K562 (cell line): ENCODE measurements around the gene HLA-B. TPM values are rescaled to one million over a fixed set of nuclear protein-coding genes. Genes with fewer than 3 reads are reported as not detected.

Experiments used
- ATAC-seq: fragments of 200-7000 bp; cut with Tn5 transposase; 3 replicates; pipeline ENCODE4 v1.9.1; 2020; ENCODE audit warnings: moderate library complexity
- BruUV-seq: library from RNA; stranded (reverse); fragments of 400-500 nt; replicated peaks from 2 replicates; lab custom pipeline; 2021; lab: Mats Ljungman, UMichigan
- CTCF ChIA-PET: fragments of 300-600 bp; formaldehyde crosslinking; extraction: SDS; loops from one replicate; lab custom pipeline; 2021; ENCODE audit warnings: low intra/inter-chr PET ratio; lab: Yijun Ruan, JAX
- POLR2A ChIA-PET: fragments of 300-600, 350-650 bp; sonication (Branson Sonifier 250); formaldehyde crosslinking; extraction: SDS; loops from one replicate; lab custom pipeline; 2021; ENCODE audit warnings: antibody characterized with exemption, inconsistent platforms; lab: Yijun Ruan, JAX
- DNase-seq, 4 experiments: peaks; one replicate each; pipeline versions ENCODE4 v3.0.0 to v3.0.0-alpha.2; 2011 to 2018; ENCODE audit warnings: low spot score in 3 of 4, mixed read lengths in 3 of 4; ENCODE audit errors: extremely low read depth in 1 of 4
- FAIRE-seq: peaks from 2 replicates; lab custom pipeline; 2011; peaks lifted over from hg19 to GRCh38; lab: Jason Lieb, UNC
- H2AFZ ChIP-seq: 2 replicates; pipeline ENCODE4 v1.6.0; 2011; ENCODE audit warnings: low read depth, low read length, control low read depth, inconsistent platforms
- H3K27ac ChIP-seq: fragments of 200-600 bp; 3 replicates; pipeline ENCODE4 v1.8.0; 2011; ENCODE audit warnings: low read depth, mild to moderate bottlenecking, control low read depth, inconsistent platforms, low read length, moderate library complexity, mixed read lengths; ENCODE audit errors: extremely low read depth
- H3K27me3 ChIP-seq, 2 experiments: fragments of 300-600 bp in 1 of 2; 2 replicates in 1 of 2; 3 replicates in 1 of 2; pipeline versions ENCODE4 v1.6.0 to v1.8.0; 2011; ENCODE audit warnings: inconsistent platforms in 2 of 2, low read length in 2 of 2, mild to moderate bottlenecking in 1 of 2, mixed read lengths in 1 of 2, moderate library complexity in 1 of 2; ENCODE audit not compliant: control insufficient read depth in 2 of 2, insufficient read depth in 2 of 2
- H3K36me3 ChIP-seq: fragments of 300-600 bp; 3 replicates; pipeline ENCODE4 v1.8.0; 2011; ENCODE audit warnings: mild to moderate bottlenecking, low read length, inconsistent platforms; ENCODE audit not compliant: control insufficient read depth, insufficient read depth
- H3K4me1 ChIP-seq, 2 experiments: fragments of 200-600 bp in 1 of 2; replicated peaks in 1 of 2; 2 replicates in 1 of 2; 3 replicates in 1 of 2; pipeline versions ENCODE4 v1.5.1 to v1.8.0; 2011; ENCODE audit warnings: inconsistent platforms in 2 of 2, low read length in 2 of 2, mild to moderate bottlenecking in 1 of 2, mixed read lengths in 1 of 2, moderate library complexity in 1 of 2; ENCODE audit not compliant: control insufficient read depth in 2 of 2, insufficient read depth in 2 of 2
- H3K4me2 ChIP-seq: 2 replicates; pipeline ENCODE4 v1.6.1; 2011; ENCODE audit warnings: low read length, control low read depth, inconsistent platforms, mixed read lengths; ENCODE audit not compliant: insufficient read depth
- H3K4me3 ChIP-seq: fragments of 200-600 bp; sonication (generic), shearing (Covaris generic); 2 replicates; pipeline ENCODE4 v1.5.1; 2016; ENCODE audit warnings: control low read depth, inconsistent platforms
- H3K79me2 ChIP-seq: fragments of 200-600 bp; 3 replicates; pipeline ENCODE4 v1.8.0; 2011; ENCODE audit warnings: low read length, inconsistent platforms; ENCODE audit not compliant: control insufficient read depth, insufficient read depth
- H3K9ac ChIP-seq, 2 experiments: 2 replicates each; pipeline versions ENCODE4 v1.6.0 to v1.6.1; 2011; ENCODE audit warnings: low read depth in 2 of 2, low read length in 2 of 2, control low read depth in 1 of 2, inconsistent platforms in 1 of 2, mild to moderate bottlenecking in 1 of 2, mixed read lengths in 1 of 2; ENCODE audit not compliant: insufficient read depth in 1 of 2
- H3K9me1 ChIP-seq: one replicate; pipeline ENCODE4 v1.6.0; 2011; ENCODE audit warnings: inconsistent platforms, mild to moderate bottlenecking, low read length, moderate library complexity; ENCODE audit not compliant: control insufficient read depth, insufficient read depth
- H3K9me3 ChIP-seq: replicated peaks from 2 replicates; pipeline ENCODE4 v1.5.1; 2011; ENCODE audit warnings: low read depth, low read length, inconsistent platforms; ENCODE audit not compliant: control insufficient read depth, insufficient read depth
- H4K20me1 ChIP-seq: replicated peaks from 2 replicates; pipeline ENCODE4 v1.6.1; 2011; ENCODE audit warnings: low read length, inconsistent platforms, mixed read lengths; ENCODE audit not compliant: control insufficient read depth, insufficient read depth
- BRD4 ChIP-seq: fragments of 200-600 bp; sonication (generic); IDR thresholded peaks from 2 replicates; pipeline ENCODE4 v1.6.1; 2017; ENCODE audit warnings: inconsistent platforms
- CTCF ChIP-seq, 3 experiments: IDR thresholded peaks in 2 of 3; conservative IDR thresholded peaks in 1 of 3; 2 replicates each; pipeline ENCODE4 v1.5.1; 2011 to 2012; ENCODE audit warnings: low read length in 3 of 3, mild to moderate bottlenecking in 3 of 3, control low read depth in 2 of 3, improper control_type of control experiment in 1 of 3, inconsistent platforms in 1 of 3, low read depth in 1 of 3, mixed read lengths in 1 of 3, moderate library complexity in 1 of 3; ENCODE audit not compliant: insufficient read depth in 2 of 3
- HMGN3 ChIP-seq: IDR thresholded peaks from 2 replicates; pipeline ENCODE4 v1.6.1; 2011; ENCODE audit warnings: borderline replicate concordance, low read depth, mild to moderate bottlenecking, mixed read lengths, low read length; ENCODE audit not compliant: insufficient read length; ENCODE audit errors: extremely low read depth
- THRAP3 ChIP-seq: fragments of 450-650 bp; IDR thresholded peaks from 2 replicates; pipeline ENCODE4 v1.6.1; 2016; ENCODE audit warnings: mild to moderate bottlenecking, inconsistent platforms, borderline replicate concordance
- U2AF2 ChIP-seq: fragments of 200-400 bp; formaldehyde crosslinking; optimal IDR thresholded peaks from 2 replicates; pipeline ENCODE3; 2017; ENCODE audit warnings: low read depth, mild to moderate bottlenecking, low read length
- ZBTB12 ChIP-seq: fragments of 250-450 bp; sonication (Bioruptor Pico); IDR thresholded peaks from 2 replicates; pipeline ENCODE4 v1.4.0; 2020
- ZNF175 ChIP-seq: fragments of 200-800 bp; sonication (Bioruptor generic); IDR thresholded peaks from 2 replicates; pipeline ENCODE4 v1.6.1; 2016; ENCODE audit warnings: low read depth, mild to moderate bottlenecking, missing genetic modification characterization, missing compliant biosample characterization
- WGBS: fragments of 100-300 bp; shearing (Covaris generic); methylation state at CpG from one replicate; pipeline ENCODE4 v1.1.6; 2016; ENCODE audit warnings: low coverage, mixed read lengths; ENCODE audit not compliant: insufficient coverage; ENCODE audit errors: missing lambda C conversion rate; 5-methylcytosine and 5-hydroxymethylcytosine counted together
- in situ Hi-C: fragments of 300-500 bp; cut with MboI; formaldehyde crosslinking; loops from 4 replicates; pipeline ENCODE4 v1.15.0; 2018; ENCODE audit warnings: inconsistent platforms, mixed read lengths
- intact Hi-C: fragments of 100-400 bp; cut with micrococcal nuclease; formaldehyde crosslinking; loops from 2 replicates; pipeline ENCODE4 v1.14.2; 2022
- polyA plus RNA-seq, 8 experiments: library from polyadenylated mRNA; depleted of rRNA in 4 of 8; stranded (reverse) in 5 of 8; unstranded in 3 of 8; fragments of >200 nt; fragmentation: Nextera tagmentation in 2 of 8; fragmentation: Illumina TruSeq in 1 of 8; extraction: Ambion mirVana in 2 of 8; extraction: Trizol in 1 of 8; gene quantifications; 2 replicates each; pipeline versions ENCODE4 v1.2.1 to v1.2.3, GENCODE V29; 2011 to 2014; ENCODE audit warnings: inconsistent platforms in 1 of 8, missing spikeins in 1 of 8
- total RNA-seq, 7 experiments: library from RNA; depleted of rRNA in 6 of 7; stranded (reverse); fragments of >200 nt in 6 of 7; fragmentation: Illumina TruSeq in 2 of 7; extraction: Trizol in 2 of 7; gene quantifications; 2 replicates each; pipeline versions ENCODE4 v1.2.1 to v1.2.3, GENCODE V29; 2011 to 2021; ENCODE audit warnings: low replicate concordance in 1 of 7

Gene HLA-B
- total and polyA plus RNA-seq, 9 of the 15 experiments (the other 6 are each of a cell fraction or from before 2014, with no cell fraction given): 0.07 to 9.7 (median 0.65) TPM; not detected in 2

- Histone ChIP-seq H3K27me3 (peaks cover 13 to 23% of the 10 kb centered on the region in 2 experiments), H3K36me3 (no peaks in the 10 kb centered on the region), H3K79me2 (no peaks in the 10 kb centered on the region), H3K27ac (no peak overlapping the region), H3K9me3 (no peaks in the 10 kb centered on the region), H4K20me1 (no peaks in the 10 kb centered on the region), H3K9ac (no peak overlapping the region), H3K4me1 (no peaks in the 10 kb centered on the region), H3K4me3 (no peak overlapping the region), H3K9me1 (no peaks in the 10 kb centered on the region), H2AFZ (no peak overlapping the region), H3K4me2 (no peak overlapping the region)
- intact Hi-C loops (no loop called here), in situ Hi-C loops (loop anchor here (5.0 kb wide), 2 partner anchors 171 to 231 kb away; partner anchors contain the start of gene PSORS1C2)
- ATAC-seq (no peak), FAIRE-seq (peak; percentile 26), DNase-seq (no peak)
- POLR2A ChIA-PET: no interaction called here
- CTCF ChIA-PET: interaction anchor here (1.1 to 3.7 kb wide), 2 partner anchors 171 to 178 kb away, joined by 3 to 29 read pairs; no protein-coding TSS in a partner anchor
- 0% methylated on average over 2 of the region's 2 CpGs for WGBS
- no TSS peak for BruUV-seq
- TF ChIP-seq THRAP3 (no peak), ZBTB12 (CRISPR knock-in tag) (no peak), HMGN3 (no peak), U2AF2 (no peak), CTCF (IDR thresholded peaks at IDR 0.05 in 2 of 3, conservative IDR thresholded peaks at IDR 0.05 in 1 of 3; ENCODE audit: insufficient read depth in 2 of 3, low read depth in 1 of 3, low read length in 3 of 3) (0 out of 6 replicates have a peak, but pooled peaks of 1 of the 3 experiments have one; percentile 14), BRD4 (no peak), ZNF175 (CRISPR knock-in tag) (no peak)
Observed at GRCh38 chr6:31368461-31368860, 11.5 kb upstream of the HLA-B start.
